Measurements from ENCODE around the gene AGRN.
"Not testable (repeated sequence)": the region's sequence is repeated elsewhere in the genome, so short reads cannot be mapped to it uniquely, and the experiment has no call there.

The AGRN gene

DNA sequence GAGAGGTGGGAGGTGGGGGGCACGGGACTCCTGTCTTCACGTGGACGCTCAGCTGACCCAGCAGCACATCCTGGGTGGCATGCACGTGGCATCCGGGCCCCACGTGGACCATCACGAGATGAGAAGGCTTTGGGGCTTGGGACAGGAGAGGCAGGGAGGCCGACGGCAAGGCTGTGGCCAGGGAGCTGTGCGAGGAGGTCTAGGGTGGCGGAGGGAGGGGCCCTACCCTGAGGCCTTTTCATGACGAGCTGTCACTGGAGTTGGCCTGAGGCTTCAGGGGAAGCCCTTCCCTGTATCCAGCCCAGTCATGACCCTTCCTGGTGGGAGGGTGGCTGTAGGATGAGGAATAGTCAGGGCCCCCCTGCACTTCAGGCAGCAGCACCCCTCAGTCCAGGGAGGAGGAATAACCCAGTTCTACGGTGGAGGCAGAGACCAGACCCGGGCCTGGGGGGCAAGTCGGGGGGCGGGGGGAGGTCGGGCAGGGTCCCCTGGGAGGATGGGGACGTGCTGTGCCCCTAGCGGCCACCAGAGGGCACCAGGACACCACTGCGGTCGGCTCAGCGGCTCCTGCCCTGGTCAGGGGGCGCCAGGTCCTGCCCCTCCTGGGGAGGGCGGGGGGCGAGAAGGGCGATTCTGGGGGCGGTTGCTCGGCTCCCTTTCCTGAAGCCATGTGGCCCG lies 36.0 kb upstream of the AGRN start:
- peaks cover 5% of the 10 kb centered on the region for H3K27me3 ChIP-seq (ENCODE audit: low read depth, low read length)
- no peak overlapping the region for H3K27ac ChIP-seq (ENCODE audit: low read length)
- no peaks in the 10 kb centered on the region for H3K9me3 ChIP-seq (ENCODE audit: control insufficient read depth in 1 of 2, low read length in 2 of 2)
- H3K4me3 ChIP-seq (ENCODE audit: low read depth in 1 of 2, low read length in 2 of 2): no peak overlapping the region
- peaks cover 0 to 6% of the 10 kb centered on the region in 2 donors for H3K4me1 ChIP-seq (ENCODE audit: control insufficient read depth in 1 of 2, insufficient read depth in 2 of 2, low read length in 2 of 2)
- H3K36me3 ChIP-seq (ENCODE audit: control insufficient read depth in 1 of 2, insufficient read depth in 2 of 2, low read length in 2 of 2): no peaks in the 10 kb centered on the region

DNA sequence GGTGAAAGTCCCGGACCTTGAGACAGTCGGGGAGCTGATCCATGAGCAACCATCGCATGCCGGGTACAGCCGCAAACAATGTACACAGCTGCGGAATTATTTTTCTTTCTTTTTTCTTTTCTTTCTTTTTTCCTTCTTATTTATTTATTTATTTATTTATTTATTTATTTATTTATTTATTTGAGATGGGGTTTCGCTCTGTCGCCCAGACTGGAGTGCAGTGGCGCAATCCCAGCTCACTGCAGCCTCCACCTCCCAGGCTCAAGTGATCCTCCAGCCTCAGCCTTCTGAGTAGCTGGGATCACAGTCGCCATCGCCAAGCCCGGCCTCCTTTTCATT lies 35.5 kb upstream of the AGRN start:
- Histone ChIP-seq H3K27ac (ENCODE audit: low read length) (no peak overlapping the region), H3K9me3 (ENCODE audit: control insufficient read depth in 1 of 2, low read length in 2 of 2) (no peaks in the 10 kb centered on the region), H3K27me3 (ENCODE audit: low read depth, low read length) (peaks cover 5% of the 10 kb centered on the region), H3K4me1 (ENCODE audit: control insufficient read depth in 1 of 2, insufficient read depth in 2 of 2, low read length in 2 of 2) (peaks cover 0 to 6% of the 10 kb centered on the region in 2 donors), H3K36me3 (ENCODE audit: control insufficient read depth in 1 of 2, insufficient read depth in 2 of 2, low read length in 2 of 2) (no peaks in the 10 kb centered on the region), H3K4me3 (ENCODE audit: low read depth in 1 of 2, low read length in 2 of 2) (no peak overlapping the region)

DNA sequence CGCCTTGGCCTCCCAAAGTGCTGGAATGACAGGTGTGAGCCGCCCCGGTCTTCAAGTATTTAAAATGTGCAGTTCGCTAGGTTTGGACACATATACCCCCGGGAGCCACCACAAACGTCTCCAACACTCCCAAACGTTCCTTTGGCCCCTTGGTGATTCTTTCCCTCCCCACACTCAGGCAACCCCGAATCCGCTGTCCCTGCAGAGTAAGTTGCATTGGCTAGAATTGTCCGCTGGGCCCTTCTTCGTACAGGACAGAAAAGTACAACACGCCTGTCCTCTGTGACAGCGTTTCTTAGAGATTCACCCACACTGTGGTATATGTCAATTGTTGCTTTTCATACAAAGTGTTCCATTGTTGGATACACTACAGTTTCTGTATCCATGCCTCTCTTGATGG lies 34.8 kb upstream of the AGRN start:
- Histone ChIP-seq H3K4me1 (ENCODE audit: control insufficient read depth in 1 of 2, insufficient read depth in 2 of 2, low read length in 2 of 2) (peaks cover 0 to 6% of the 10 kb centered on the region in 2 donors), H3K27ac (ENCODE audit: low read length) (no peak overlapping the region), H3K36me3 (ENCODE audit: control insufficient read depth in 1 of 2, insufficient read depth in 2 of 2, low read length in 2 of 2) (no peaks in the 10 kb centered on the region), H3K9me3 (ENCODE audit: control insufficient read depth in 1 of 2, low read length in 2 of 2) (no peaks in the 10 kb centered on the region), H3K4me3 (ENCODE audit: low read depth in 1 of 2, low read length in 2 of 2) (no peak overlapping the region), H3K27me3 (ENCODE audit: low read depth, low read length) (peaks cover 5% of the 10 kb centered on the region)

DNA sequence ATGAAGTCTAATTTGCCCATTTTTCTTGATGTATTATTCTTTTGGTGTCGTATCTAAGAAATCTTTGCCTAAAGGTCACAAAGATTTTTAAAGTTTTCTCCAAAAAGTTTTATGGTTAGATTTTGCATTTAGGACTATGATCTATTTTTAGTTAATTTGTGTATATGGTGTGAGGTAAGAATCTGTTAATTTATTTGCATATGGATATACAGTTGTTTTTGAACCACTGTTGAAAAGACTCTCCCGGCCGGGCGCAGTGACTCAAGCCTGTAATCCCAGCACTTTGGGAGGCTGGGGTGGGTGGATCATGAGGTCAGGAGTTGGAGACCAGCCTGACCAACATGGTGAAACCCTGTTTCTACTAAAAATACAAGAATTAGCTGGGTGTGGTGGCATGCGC lies 31.9 kb upstream of the AGRN start:
- not testable (repeated sequence) for H3K36me3 ChIP-seq (ENCODE audit: control insufficient read depth in 1 of 2, insufficient read depth in 2 of 2, low read length in 2 of 2); H3K4me3 ChIP-seq (ENCODE audit: low read depth in 1 of 2, low read length in 2 of 2); H3K4me1 ChIP-seq (ENCODE audit: control insufficient read depth in 1 of 2, insufficient read depth in 2 of 2, low read length in 2 of 2); H3K27me3 ChIP-seq (ENCODE audit: low read depth, low read length); H3K9me3 ChIP-seq (ENCODE audit: control insufficient read depth in 1 of 2, low read length in 2 of 2); H3K27ac ChIP-seq (ENCODE audit: low read length)

DNA sequence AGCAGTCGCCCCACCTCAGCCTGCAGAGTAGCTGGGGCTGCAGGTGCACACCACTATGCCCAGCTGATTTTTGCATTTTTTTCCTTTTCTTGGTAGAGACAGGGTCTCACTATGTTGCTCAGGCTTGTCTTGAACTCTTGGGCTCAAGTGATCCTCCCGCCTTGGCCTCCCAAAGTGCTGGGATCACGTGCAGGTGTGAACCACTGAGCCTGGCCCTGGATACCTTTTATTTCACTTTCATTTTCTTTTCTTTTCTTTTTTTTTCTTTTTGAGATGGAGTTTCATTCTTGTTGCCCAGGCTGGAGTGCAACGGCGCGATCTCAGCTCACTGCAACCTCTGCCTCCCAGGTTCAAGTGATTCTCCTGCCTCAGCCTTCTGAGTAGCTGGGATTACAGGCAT lies 28.6 kb upstream of the AGRN start:
- not testable (repeated sequence) for H3K9me3 ChIP-seq (ENCODE audit: control insufficient read depth in 1 of 2, low read length in 2 of 2); H3K27ac ChIP-seq (ENCODE audit: low read length); H3K27me3 ChIP-seq (ENCODE audit: low read depth, low read length); H3K36me3 ChIP-seq (ENCODE audit: control insufficient read depth in 1 of 2, insufficient read depth in 2 of 2, low read length in 2 of 2); H3K4me3 ChIP-seq (ENCODE audit: low read depth in 1 of 2, low read length in 2 of 2); H3K4me1 ChIP-seq (ENCODE audit: control insufficient read depth in 1 of 2, insufficient read depth in 2 of 2, low read length in 2 of 2)

DNA sequence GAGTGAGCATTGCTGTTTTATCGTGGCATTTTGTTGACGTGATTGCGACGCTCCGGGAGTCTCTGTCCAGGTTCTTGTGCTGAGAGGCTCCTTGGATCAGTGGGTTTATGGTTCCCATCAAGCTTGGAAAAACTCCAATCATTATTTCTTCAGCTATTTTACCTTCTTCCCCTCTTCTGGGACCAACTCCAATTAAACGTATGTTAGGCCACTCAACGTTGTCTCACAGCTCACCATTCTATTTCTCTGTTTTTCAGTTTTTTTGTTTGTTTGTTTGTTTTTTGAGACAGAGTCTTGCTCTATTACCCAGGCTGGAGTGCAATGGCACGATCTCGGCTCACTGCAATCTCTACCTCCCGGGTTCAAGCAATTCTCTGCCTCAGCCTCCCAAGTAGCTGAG lies 28.0 kb upstream of the AGRN start:
- Histone ChIP-seq H3K4me1 (ENCODE audit: control insufficient read depth in 1 of 2, insufficient read depth in 2 of 2, low read length in 2 of 2) (no peaks in the 10 kb centered on the region), H3K4me3 (ENCODE audit: low read depth in 1 of 2, low read length in 2 of 2) (no peak overlapping the region), H3K36me3 (ENCODE audit: control insufficient read depth in 1 of 2, insufficient read depth in 2 of 2, low read length in 2 of 2) (no peaks in the 10 kb centered on the region), H3K9me3 (ENCODE audit: control insufficient read depth in 1 of 2, low read length in 2 of 2) (peaks cover 0 to 10% of the 10 kb centered on the region in 2 donors), H3K27me3 (ENCODE audit: low read depth, low read length) (peaks cover 1% of the 10 kb centered on the region), H3K27ac (ENCODE audit: low read length) (no peak overlapping the region)

DNA sequence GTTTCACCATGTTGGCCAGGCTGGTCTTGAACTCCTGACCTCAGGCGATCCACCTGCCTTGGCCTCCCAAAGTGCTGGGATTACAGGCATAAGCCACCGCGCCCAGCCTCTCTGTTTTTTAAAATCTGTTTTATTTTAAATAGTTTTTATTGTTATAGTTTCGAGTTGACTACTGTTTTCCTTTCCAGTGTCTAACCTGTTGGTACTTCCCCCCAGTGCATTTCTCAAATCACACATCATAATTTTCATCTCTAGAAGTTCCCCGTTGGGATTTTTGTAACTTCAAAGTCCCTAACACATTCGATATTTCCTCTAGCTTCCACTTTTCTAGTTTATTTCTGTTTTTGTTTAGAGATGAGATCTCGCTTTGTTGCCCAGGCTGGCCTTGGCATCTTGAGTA lies 27.6 kb upstream of the AGRN start:
- H3K4me3 ChIP-seq (ENCODE audit: low read depth in 1 of 2, low read length in 2 of 2): no peak overlapping the region
- H3K27me3 ChIP-seq (ENCODE audit: low read depth, low read length): peaks cover 4% of the 10 kb centered on the region
- no peak overlapping the region for H3K27ac ChIP-seq (ENCODE audit: low read length)
- peaks cover 0 to 2% of the 10 kb centered on the region in 2 donors for H3K4me1 ChIP-seq (ENCODE audit: control insufficient read depth in 1 of 2, insufficient read depth in 2 of 2, low read length in 2 of 2)
- H3K9me3 ChIP-seq (ENCODE audit: control insufficient read depth in 1 of 2, low read length in 2 of 2): peaks cover 0 to 10% of the 10 kb centered on the region in 2 donors
- H3K36me3 ChIP-seq (ENCODE audit: control insufficient read depth in 1 of 2, insufficient read depth in 2 of 2, low read length in 2 of 2): no peaks in the 10 kb centered on the region

DNA sequence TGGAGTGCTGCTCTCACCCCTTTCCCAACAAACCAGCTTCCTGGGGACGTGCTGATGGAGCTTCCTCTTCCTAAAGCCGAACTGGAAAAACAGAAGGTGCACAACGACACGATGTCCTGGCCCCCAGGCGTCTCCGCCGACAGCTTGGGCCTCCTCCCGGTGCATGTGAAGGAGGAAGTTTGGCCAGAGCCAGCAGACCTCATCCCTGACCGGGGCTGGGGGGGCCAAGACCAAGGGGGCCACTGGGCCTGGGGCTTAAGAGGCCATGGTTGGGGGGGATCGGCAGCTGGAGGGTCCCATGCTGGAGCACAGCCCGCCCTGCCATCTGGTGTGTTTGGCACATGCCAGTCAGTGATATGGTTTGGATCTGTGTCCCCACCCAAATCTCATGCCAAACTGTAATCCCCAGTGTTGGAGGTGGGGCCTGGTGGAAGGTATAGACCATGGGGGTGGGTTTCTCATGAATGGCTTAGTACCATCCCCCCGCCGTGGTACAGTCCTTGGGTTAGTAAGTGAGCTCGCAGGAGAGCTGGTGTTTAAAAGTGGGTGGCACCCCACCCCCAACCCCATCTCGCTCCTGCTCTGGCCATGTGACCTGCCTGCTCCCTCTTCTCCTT lies 26.4 kb upstream of the AGRN start:
- no peaks in the 10 kb centered on the region for H3K36me3 ChIP-seq (ENCODE audit: control insufficient read depth in 1 of 2, insufficient read depth in 2 of 2, low read length in 2 of 2)
- H3K4me3 ChIP-seq (ENCODE audit: low read depth in 1 of 2, low read length in 2 of 2): no peak overlapping the region
- peaks cover 0 to 10% of the 10 kb centered on the region in 2 donors for H3K4me1 ChIP-seq (ENCODE audit: control insufficient read depth in 1 of 2, insufficient read depth in 2 of 2, low read length in 2 of 2)
- H3K9me3 ChIP-seq (ENCODE audit: control insufficient read depth in 1 of 2, low read length in 2 of 2): peaks cover 0 to 10% of the 10 kb centered on the region in 2 donors
- H3K27me3 ChIP-seq (ENCODE audit: low read depth, low read length): peaks cover 4% of the 10 kb centered on the region
- no peak overlapping the region for H3K27ac ChIP-seq (ENCODE audit: low read length)

DNA sequence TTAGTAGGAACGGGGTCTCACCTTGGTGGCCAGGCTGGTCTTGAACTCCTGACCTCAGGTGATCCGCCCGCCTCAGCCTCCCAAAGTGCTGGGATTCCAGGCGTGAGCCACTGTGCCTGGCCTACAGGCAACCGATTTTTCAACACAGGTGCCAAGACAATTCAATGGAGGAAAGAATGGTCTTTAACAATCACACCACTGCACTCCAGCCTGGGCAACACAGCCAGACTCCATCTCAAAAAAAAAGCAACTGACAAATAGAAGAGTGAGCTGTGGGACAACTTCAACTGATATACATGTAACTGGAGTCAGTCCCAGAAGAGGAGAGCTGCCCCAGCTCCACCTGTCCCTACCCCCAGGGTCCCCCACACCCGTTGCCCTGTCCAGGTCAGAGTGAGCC lies 25.4 kb upstream of the AGRN start:
- peaks cover 0 to 16% of the 10 kb centered on the region in 2 donors for H3K4me1 ChIP-seq (ENCODE audit: control insufficient read depth in 1 of 2, insufficient read depth in 2 of 2, low read length in 2 of 2)
- not testable (repeated sequence) for H3K27me3 ChIP-seq (ENCODE audit: low read depth, low read length); H3K27ac ChIP-seq (ENCODE audit: low read length); H3K36me3 ChIP-seq (ENCODE audit: control insufficient read depth in 1 of 2, insufficient read depth in 2 of 2, low read length in 2 of 2); H3K9me3 ChIP-seq (ENCODE audit: control insufficient read depth in 1 of 2, low read length in 2 of 2); H3K4me3 ChIP-seq (ENCODE audit: low read depth in 1 of 2, low read length in 2 of 2)

DNA sequence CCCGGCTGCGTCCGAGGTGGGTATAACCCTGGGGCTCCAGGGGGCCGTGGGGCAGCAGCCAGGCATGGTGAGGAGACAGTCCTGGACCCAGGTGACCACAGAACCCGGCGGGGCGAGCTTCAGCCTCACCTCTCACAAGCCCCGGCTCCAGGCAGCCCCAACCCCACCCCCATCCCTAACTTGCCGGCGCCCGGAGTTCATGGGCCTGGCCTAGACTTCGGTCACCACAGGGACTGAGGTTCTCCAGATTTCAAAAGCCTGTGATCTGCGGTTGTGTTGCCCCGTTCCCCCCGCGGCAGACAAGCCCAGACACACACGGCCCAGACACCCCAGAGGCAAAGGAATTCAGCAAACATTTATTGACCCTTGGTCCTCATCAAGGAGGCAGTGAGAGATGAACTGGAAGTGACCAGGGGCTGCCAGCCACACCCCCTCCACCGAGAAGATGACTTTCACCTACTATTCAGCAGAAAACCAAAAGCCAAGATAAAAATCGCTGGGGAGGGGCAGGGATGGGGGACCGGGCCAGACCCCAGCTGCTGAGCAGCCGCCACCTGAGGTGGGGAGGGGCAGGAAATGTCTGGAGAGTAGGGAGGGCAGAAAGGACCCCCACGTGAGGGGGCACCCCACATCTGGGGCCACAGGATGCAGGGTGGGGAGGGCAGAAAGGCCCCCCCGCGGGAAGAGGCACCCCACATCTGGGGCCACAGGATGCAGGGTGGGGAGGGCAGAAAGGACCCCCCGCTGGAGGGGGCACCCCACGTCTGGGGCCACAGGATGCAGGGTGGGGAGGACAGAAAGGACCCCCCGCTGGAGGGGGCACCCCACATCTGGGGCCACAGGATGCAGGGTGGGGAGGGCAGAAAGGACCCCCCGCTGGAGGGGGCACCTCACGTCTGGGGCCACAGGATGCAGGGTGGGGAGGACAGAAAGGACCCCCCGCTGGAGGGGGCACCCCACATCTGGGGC lies 24.0 kb upstream of the AGRN start:
- H3K9me3 ChIP-seq (ENCODE audit: control insufficient read depth in 1 of 2, low read length in 2 of 2): peaks cover 0 to 10% of the 10 kb centered on the region in 2 donors
- no peaks in the 10 kb centered on the region for H3K36me3 ChIP-seq (ENCODE audit: control insufficient read depth in 1 of 2, insufficient read depth in 2 of 2, low read length in 2 of 2)
- H3K4me3 ChIP-seq (ENCODE audit: low read depth in 1 of 2, low read length in 2 of 2): no peak overlapping the region
- H3K27ac ChIP-seq (ENCODE audit: low read length): no peak overlapping the region
- H3K4me1 ChIP-seq (ENCODE audit: control insufficient read depth in 1 of 2, insufficient read depth in 2 of 2, low read length in 2 of 2): peaks cover 0 to 21% of the 10 kb centered on the region in 2 donors
- H3K27me3 ChIP-seq (ENCODE audit: low read depth, low read length): peaks cover 4% of the 10 kb centered on the region

DNA sequence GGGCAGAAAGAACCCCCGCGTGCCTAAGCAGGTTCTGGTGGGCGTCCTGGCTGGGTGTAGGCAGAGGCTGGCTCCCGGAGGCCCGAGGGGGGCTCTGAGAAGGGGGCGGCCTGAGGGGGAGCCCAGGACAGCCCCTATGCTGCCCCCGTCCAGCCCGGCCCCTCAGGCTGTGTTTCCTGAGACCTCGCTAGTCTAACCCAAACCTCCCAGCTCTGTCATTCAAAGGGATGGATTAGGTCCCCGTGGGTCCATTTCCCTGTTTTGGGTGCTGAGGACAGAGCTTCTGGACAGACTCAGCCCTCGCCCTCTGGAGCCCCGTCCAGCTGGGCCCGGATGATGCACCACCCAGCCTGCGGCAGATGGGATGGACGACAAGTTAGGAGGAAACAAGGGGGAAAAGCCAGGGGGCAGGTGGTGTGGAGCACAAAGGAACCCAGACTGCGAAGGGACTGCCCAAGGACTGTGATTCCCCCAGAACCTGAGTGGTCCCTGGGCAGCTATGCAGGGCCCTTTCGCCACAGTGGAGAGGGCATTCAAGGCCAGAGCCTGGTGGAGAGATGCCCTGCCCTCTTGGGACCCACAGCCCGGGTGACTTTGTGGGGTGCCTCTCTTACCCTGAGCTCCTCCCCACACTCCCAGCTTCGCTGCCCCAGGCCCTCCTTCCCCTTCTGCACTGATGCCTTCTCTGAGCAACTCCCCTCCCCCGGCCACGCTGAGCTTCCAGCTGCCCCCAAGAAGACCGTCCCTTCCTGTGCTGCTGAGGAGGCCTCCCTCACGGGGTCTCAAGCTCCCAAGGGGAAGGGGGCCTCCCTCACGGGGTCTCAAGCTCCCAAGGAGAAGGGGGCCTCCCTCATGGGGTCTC lies 22.8 kb upstream of the AGRN start:
- H3K9me3 ChIP-seq (ENCODE audit: control insufficient read depth in 1 of 2, low read length in 2 of 2): peaks cover 0 to 6% of the 10 kb centered on the region in 2 donors
- H3K36me3 ChIP-seq (ENCODE audit: control insufficient read depth in 1 of 2, insufficient read depth in 2 of 2, low read length in 2 of 2): no peaks in the 10 kb centered on the region
- H3K4me3 ChIP-seq (ENCODE audit: low read depth in 1 of 2, low read length in 2 of 2): no peak overlapping the region
- H3K4me1 ChIP-seq (ENCODE audit: control insufficient read depth in 1 of 2, insufficient read depth in 2 of 2, low read length in 2 of 2): peaks cover 0 to 30% of the 10 kb centered on the region in 2 donors
- H3K27ac ChIP-seq (ENCODE audit: low read length): no peak overlapping the region
- H3K27me3 ChIP-seq (ENCODE audit: low read depth, low read length): peaks cover 9% of the 10 kb centered on the region
